EL (cell line): ENCODE data around the gene ASAH2.
"Not testable (repeated sequence)": the region's sequence is repeated elsewhere in the genome, so short reads cannot be mapped to it uniquely, and the experiment has no call there.

Source experiments
- DNase-seq: peaks from one replicate; pipeline ENCODE4 v3.0.0-alpha.2; 2016

The ASAH2 gene

DNA sequence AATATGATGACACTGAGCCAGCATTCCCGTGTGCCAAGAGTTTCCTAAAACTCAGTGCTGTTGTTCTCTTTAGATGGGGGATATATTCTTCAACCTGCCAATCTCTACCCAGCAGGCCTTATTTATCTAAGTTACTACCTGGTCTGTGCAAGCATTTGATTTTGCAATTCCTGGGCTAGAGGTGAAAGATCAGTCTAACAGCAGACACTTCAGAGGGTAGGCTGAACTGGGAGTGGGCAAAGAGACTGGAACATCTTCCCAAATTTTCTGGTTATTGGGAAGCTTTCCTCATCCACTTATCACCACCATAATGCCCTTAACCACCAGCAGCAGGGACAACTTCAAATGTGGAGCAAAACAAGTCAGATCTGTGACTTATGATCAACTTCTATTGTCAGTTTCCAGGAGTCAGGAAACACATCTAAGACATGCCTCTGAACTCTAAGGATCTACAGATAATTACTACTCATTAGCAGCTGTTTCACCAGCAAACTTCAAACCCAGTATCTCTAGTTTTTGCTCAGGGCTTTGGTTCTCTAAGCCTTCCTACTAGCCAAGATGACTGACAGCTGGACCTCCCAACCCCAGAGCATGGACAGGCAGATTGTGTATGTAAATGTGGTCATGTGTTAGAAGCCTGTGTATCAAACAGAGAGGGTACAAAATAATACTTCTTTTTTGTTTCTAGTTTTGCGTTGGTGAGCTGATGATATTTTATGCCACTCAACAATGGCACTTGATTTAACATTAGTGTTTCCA lies 1.0 kb downstream of the ASAH2 start:
- no peak for DNase-seq

DNA sequence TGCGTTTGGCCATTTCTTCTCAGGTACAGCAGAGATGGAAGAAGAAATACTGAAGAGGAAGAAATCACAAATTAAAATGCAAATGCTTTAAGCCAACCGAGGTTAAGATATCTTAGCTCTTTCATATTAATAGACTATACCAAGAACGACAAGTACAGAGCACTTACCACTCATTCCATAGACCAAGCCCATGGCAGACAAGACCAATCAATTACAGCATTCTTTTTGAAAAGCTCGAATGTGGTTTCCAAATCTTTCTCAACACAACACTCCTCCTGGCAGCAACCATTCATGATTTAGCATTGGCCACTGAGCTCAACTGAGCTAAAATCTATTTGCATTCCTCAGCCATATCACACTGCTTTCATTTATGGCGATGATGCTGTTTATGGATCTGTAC lies 2.7 kb downstream of the ASAH2 start:
- no peak for DNase-seq

DNA sequence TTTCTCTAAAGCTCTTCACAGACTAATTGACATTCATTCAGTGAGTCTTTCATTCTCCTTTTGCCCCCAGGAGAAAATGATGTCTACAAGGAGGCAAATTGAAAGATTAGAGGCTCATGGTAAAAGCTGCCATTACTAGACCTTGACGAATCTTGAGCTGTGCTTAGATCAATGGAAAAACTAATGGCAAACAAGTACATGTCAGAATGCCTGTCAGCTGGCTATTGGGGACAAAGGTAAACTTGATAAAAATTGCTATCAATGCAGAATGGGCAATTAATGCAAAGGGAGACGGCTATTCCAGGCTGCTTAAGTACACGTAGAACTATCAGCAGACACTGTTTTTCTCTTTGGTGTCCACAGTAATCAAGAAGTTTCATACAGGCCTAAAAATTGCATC lies 3.3 kb downstream of the ASAH2 start:
- DNase-seq: no peak

DNA sequence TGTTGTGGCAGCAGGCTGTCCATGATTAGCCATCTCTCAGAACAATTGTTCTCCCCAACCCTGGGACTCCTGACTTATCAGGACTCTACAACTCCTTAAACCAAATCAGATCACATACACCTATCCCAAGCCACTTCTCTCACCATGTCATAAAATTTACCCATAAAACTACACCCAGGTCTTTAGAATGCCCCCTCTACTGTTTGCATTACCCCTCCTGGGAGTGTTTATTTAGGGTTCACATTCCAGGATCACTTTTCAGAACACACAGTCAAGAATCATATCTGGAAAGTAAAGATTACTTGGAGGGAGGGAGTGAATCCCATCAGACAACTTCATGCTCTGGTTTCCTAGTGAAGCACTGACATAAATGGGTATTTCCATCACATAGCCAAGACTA lies 7.1 kb downstream of the ASAH2 start:
- DNase-seq: no peak

DNA sequence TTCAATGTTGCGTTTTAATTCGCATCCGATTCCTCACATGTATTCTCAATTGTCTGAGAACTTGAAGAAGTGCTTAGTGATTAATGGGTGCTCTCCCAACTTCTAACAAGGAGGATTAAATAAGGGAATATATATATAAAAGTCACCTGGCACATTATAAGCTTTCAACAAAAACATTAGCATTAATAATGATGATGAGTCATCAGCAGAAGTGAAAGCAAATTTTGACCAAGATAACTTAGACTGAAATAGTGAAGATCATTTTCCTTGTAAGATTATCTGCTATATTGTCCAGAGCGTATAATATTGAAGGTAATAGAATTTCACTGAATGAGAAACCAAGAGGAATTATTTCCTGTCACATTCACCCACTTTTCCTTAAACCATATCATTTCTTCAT lies 8.5 kb downstream of the ASAH2 start:
- DNase-seq: no peak

DNA sequence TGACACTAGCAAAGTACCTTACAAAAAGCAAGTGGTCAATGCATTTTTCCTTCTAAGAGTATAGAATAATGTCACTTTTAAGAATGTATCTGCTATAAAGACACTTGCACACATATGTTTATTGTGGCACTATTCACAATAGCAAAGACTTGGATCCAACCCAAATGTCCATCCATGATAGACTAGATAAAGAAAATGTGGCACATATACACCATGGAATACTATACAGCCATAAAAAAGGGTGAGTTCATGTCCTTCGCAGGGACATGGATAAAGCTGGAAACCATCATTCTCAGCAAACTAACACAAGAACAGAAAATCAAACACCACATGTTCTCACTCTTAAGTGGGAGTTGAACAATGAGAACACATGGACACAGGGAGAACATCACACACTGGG lies 9.8 kb downstream of the ASAH2 start:
- DNase-seq: not testable (repeated sequence)

DNA sequence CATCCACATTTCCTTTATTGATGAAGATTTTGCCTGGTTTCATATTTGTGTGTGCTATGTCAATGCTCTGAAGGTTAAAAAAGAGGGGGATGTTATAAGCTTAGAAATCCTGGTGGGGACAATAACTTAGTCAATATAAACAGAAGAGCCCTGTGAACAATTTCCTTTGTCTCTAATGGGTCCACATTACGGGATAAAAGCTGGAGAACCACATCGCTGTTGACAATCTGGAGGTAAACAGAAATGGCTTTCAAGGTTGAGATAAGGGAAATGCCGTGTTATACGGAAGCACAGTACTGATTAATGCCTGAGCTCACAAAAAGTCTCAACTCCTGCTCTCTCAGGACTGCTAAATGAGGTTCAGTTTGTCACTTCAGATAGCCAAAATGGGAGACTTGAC lies 16.8 kb downstream of the ASAH2 start:
- no peak for DNase-seq

DNA sequence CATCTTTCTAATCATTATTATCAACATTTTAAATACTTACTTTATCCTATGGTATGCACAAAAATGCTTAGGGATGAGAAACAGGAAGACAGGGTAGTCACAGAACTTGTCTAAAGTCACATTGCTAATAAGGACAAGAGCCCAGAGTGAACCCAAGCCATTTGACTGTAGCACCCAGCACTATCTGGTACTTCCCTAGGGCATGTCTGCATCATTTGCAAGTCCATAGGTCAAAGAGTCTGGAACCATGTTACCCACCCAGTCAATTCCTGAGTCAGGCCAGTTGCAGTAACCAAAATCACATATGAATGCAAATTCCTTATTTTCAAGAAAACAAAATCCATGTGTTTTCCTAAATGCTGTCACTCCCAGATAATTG lies 19.1 kb downstream of the ASAH2 start:
- no peak for DNase-seq

DNA sequence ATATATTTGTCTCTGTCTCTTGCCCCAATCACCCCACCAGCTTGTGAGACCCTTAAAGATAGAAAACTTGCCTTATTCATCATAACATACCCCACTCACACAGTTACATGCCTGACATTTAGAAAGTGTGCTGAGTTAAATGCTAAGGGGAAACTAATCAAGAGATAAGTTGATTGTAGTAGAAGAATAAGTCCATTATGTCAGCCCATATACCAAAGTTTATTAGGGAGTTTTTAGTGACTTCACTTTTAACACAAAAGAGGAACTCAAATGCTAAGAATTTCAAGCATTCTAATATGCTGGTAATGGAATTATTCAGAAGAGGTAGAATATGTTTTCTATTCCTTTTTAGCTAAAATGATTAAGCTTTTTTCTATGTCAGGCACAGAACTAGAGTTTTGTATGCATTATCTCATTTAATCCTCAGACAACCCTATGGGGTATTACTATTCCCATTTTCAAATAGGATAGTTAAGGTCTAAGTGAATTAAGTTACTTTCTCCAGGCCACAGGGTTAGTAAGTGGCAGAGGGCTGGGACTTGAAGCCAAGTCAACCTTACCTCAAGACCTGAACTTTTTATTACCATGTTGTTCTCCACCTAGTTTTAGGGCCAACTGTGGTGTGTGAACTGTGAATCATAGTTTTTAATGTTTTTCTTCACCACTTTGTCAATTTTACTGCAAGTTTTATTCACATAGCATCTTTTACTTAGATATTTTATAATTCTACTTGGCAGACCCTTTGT lies 19.6 kb downstream of the ASAH2 start:
- DNase-seq: no peak

DNA sequence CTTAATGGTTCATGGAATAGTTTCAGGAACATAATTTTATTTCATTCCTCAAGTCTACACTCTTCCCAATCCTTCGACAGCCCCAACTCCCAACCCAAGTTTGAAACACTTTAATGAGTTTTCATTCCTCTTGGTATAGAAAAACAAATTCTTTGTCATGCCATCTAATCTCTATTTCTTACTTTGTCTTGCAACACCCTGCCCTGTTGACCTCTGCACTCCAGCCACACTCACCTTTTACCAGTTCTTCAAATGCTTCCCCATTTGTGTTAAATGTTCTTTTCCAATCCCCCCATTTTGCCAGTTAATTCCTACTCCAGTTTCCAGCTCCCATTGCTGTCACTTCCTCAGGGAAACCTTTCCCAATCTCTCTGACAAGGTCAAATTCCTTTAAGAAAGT lies 21.9 kb downstream of the ASAH2 start:
- no peak for DNase-seq

DNA sequence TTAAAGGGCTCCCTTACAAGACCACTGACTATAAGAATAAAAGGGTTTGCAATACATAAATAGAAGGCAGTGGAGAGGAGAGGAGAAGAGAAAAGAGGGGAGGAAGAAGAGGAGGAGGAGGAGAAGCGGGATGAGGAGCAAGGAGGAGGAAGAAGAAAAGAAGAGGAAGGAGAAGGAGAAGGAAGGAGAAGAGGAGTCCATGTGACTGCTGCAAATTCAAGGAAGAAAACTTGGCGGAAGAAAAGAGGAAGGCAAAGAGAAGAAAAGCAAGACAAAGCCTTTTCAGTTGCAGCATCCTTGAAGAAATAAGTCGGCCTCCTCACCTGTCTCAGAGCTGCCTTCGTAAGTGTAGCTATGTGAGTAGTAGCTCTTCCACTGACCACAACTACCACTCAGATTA lies 22.6 kb downstream of the ASAH2 start:
- no peak for DNase-seq

DNA sequence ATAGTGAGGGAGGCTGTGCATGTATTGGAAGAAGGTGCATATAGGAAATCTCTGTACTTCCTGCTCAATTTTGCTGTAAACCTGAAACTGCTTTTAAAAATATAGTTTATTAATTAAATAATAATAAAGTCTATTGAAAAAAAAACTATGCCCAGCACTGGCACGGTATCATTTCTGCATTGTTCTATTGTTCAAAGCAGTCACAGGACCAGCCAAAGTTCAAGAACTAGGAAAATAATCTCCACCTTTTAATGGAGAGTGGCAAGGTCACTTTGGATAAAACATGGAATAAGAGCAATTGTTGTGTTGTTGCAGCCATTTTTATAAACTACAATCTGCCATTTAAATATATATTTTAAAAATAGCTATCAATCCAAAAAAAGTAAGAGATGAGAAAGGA lies 24.7 kb downstream of the ASAH2 start:
- DNase-seq: no peak

DNA sequence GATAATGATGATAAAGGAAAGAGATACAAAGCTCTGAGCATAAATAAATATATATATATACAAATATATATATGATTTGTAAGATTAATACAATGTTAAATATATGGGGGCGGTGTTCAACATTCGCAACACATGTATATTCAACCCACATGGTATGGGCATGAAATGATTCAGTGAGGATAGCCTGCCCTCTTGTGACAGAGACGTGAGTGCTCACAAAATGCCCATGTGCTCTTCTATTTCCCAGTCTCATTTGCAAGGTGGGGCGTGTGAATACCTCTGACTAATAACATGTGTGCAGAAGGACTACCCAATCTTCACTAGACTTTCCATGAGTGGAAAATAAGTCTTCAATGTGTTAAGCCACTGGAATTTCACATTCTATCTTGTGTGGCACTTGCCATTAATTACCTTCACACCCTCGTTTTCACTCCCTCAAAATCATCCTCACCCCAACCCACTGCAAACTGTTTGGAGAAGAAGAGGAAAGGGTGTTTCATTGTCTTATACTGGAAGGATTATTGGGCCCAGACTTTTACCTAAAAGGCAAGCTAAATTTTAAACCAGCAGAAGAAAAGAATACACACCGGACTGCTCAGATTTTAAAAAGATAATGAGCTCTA lies 26.9 kb downstream of the ASAH2 start:
- peak; percentile 72 for DNase-seq

DNA sequence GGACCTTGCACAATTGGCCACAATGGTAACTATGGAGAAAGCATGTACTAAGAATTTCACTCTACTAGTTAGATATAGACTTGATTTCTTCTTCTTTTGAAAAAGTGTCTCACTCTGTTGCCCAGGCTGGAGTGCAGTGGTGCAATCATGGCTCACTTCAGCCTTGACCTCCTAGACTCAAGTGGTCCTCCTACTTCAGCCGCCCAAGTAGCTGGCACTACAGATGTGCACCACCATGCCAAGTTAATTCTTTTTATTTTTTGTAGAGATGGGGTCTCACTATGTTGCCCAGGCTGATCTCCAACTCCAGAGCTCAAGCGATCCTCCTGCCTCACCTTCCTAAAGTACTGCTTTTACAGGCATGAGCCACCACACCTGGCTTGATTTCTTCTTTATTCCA lies 29.1 kb downstream of the ASAH2 start:
- no peak for DNase-seq

DNA sequence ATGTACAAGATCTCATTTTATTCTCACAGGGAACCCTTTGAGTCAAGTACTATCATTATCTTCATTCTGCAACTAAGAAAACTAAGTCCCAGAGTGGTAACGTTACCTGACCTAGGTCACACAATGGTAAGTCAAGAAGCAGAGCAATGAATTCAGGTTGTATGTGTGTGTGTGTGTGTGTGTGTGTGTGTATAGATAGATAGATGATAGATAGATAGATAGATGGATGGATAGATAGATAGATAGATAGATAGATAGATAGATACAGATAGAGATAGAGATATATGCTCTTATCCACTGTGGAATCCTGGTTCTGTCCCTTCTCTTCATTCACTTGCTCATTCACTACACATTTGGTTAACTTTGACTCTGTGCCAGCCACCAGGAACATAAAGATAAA lies 29.8 kb downstream of the ASAH2 start:
- no peak for DNase-seq

DNA sequence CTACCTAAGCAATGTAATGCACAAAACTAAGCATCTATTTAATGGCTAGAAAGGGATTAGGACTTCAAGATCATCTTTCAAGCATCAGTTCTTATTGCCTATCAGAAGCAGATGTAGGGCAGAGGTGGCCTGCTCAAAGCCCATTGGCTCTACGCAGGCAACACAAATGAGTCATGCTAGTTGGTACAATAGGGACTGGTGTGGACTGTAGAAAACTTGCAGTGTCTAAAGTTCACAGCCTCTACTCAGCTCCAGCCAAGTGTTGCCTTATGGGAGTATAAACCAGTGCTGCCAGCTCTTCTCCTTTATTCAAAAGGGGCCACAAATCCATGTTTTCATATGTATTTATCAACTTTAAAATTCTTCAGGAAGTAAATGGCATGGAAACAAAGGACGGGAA lies 31.7 kb downstream of the ASAH2 start:
- no peak for DNase-seq

DNA sequence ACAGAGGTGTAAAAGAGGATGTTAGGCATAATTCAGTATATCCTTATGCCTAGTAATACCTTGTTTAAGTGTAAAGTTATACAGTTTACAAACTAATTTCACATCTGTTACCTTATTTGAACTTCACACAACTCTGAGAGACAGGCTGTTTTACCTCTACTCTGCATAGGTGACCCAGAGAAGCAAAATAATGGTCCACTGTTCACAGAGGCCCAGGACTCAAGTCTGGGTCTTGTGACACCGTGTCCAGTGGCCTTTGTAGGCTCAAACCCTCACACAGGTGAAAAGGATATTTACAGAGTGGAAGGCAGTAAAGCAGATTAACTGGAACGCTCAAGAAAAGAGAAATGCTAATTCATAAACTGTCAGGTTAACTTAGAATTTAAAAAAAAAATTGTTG lies 32.1 kb downstream of the ASAH2 start:
- no peak for DNase-seq

DNA sequence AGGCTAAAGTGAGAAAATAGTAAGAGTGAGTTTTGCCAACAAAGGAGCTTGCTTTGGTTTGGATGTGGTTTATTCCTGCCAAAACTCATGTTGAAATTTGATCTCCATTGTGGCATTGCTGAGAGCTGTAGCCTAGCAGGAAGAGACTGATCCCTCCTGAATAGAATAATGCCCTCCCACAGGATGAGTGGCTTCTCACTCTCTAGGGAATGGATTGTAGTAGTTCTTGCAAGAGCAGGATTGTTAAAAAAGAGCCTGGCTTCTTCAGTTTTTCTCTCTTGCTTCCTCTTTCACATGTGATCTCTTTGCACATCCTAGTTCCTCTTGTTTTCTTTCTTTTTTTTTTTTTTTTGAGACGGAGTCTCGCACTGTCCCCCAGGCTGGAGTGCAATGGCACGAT lies 34.4 kb downstream of the ASAH2 start:
- no peak for DNase-seq

DNA sequence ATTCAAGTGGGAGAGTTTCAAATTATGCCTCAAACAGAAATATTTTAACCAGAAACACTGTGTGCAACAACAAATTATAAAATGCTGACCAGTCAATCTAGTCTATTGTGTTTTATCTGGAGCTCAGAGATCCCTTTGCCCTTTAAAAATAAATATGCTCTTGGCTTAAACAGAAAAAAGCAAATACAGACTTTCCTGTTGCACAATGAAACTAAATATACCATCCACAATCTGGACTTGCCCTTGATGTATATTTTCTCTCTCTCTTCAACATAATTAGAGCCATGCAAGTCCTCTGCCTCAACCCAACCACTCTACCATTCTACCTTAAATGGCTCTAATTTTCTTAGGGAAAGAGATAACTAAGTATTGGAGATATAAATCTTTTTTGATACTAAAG lies 34.9 kb downstream of the ASAH2 start:
- DNase-seq: no peak

DNA sequence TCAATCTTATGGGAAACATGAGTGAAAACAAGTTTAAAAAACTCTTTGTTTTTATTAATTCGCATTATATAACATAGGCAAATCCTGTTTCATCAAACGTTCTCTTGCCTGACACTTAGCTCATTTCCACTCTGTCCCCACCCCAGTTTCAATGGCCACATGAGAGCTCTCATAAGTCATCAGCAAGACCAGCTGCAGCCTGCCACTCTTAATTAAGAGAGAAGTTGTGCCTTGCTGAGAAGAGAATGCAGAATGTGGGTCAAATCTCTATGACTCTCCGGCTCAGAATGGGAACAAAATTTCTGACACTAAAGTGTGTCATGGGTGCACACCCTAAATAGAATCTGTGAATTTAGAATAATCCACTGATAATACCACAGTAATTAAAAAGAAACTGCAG lies 39.6 kb downstream of the ASAH2 start:
- DNase-seq: no peak

DNA sequence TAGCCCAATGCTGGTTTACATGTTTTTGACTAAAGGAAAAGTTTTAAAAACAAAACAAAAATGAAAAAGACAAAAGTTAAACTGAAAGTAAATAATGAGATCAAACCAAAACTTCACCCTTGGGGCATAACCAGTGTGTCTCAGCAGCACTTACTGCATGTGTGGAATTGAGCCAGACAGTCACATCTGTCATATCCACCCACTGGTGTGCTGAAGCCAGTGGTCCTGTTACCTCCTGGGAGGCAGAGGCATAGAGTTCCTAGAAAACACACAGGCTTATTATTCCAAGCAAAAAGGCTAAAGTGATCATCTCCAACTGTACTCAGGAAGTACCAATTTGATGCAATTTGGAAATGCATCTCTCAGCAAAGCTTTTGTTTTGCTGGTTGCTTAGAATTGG lies 40.4 kb downstream of the ASAH2 start:
- DNase-seq: no peak
